PC-9 (cell line): ENCODE measurements around the gene QPCTL.

Experiments used
- CTCF ChIP-seq: fragments of 200-600 bp; sonication (generic); conservative IDR thresholded peaks from 2 replicates; pipeline ENCODE4 v1.6.1; 2017; ENCODE audit warnings: mixed run types, antibody characterized with exemption, mild to moderate bottlenecking, moderate library complexity
- EZH2 ChIP-seq: fragments of 200-600 bp; sonication (generic); IDR thresholded peaks from 2 replicates; pipeline ENCODE4 v1.8.0; 2017; ENCODE audit warnings: antibody characterized with exemption, low read depth

GRCh38 chr19:45650722-45651121, 41.7 kb upstream of the QPCTL start:
- no peak for TF ChIP-seq EZH2
- no peak for TF ChIP-seq CTCF
